ENCODE measurements around the gene TENM4.

TENM4 gene

DNA sequence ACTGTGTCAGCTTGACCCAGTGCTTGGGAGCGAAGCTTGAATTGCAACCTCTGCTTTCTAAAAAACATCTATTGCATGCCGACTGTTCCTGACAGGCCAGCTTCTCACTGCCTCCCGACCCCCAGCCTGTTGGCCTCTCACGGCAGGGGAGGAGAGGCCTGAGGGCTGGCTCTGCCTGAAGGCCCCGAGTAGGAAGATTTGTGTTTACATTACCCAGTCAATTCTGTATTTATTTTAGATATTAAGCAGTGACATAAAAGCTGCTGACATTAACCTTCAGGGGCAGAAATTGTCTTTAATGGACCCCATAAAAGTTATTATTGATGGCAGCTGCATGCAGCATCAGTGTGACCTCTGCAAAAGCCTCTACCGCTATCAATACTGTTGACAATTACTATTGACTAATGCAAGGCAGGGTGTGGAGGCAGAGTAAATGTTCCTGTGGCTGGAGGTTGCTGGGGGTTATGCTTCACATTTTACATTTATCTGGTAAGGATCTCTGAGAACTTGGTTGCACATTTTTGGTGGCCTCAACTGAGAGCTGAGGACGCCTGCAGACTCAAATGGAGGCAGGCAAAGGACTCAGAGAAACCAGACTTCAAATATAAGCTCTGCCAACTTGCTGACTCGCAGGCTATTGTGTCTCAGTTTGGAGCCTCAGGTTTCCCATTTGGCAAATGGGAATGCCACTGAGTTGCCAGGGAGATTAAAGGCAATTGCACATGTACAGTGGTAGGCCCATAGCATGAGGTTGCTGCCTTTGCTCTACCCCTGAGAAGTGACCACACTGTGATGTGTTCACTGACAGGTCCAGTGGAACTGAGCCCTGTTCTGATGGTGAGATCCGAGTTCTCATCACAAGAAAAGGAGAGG, 380.5 kb downstream of the TENM4 start:
- no peak for DNase-seq (ENCODE audit: low read depth in 2 of 2)

DNA sequence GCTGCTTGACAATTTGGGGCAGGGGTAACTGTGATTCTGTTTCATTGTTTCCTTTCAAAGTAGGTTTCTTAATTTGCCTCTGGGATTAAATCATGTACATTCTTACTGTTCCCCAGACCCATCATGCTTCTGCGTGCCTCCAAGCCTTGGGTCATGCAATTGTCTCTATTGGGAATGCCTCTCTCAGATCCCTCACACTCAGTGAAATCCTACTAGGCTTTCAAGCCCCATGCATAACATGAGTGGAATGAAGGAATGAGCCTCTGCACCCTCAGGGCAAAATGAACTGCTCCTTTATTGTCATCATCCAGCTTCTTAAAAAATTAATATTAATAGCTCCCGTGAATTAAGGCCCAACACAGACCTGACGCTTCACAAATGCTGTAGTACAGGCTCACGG, 381.7 kb downstream of the TENM4 start:
- DNase-seq (ENCODE audit: low read depth in 2 of 2): no peak

DNA sequence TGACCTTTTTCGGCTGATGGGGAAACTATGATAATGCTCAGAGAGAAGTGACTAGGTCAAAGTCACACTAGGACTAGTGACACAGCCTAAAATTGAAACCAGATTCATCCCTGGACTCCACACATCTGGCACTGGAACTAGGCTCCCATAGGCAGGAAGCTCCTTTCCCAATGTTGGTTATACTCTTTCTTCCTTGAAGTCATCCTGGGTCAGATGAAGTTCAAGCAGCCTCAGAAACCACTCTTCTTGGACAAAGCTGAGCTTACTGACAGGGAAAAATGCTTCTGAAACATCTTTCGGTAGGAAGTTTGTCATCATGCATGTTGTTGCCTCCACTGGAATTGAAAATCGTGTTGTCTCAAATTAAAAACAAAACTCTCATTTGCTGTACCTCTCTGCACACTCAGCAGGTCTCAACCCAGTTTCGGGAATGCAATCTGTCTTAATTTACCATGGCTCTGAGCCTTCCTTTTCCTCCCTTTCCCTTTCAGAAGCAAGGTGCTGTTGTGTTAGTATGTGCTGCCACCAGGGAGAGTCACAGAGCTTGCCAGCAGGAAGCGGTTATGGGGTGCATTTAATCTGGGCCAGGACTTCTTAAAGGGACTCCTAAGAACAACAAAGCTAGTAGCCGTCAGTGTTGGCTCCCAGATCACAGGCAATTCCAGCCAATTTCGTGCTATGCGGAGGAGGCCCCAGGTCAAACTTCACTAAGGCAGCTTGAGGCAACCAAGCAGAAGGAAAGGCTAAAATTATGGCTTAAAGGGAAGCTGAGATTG, 384.8 kb downstream of the TENM4 start:
- DNase-seq (ENCODE audit: low read depth in 2 of 2): no peak

DNA sequence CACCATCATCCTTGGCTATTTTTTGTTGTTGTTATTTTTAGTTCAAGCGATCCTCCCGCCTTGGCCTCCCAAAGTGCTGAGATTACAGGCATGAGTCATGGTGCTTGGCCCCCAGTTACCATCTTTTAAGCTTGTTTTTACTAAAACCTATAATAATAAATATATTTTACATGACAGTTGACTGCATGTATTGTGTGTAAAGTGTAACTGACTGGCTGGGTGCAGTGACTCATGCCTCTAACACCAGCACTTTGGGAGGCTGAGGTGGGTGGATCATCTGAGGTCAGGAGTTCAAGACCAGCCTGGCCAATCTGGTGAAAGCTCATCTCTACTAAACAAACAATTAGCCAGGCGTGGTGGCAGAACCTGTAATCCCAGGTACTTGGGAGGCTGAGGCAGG, 386.2 kb downstream of the TENM4 start:
- DNase-seq (ENCODE audit: low read depth in 2 of 2): no peak

DNA sequence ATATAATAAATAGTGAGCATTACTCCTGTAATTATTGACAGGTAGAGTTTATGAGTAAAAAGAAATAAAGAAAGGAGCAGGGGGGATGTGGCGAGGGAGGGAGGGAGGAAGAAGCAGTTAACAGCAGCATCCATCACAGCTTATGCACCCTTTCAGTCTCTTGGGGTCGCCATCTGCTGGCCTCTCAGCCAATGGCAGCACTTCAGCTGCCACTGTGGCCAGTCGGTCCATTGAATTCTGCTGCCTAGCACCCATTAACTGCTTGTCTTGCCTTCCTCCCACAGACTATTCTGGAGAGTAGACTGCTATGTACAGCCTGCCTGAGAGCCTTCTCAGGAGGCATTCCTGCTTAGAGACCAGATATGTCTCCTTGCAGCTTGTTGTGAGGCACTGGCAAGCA, 388.3 kb downstream of the TENM4 start:
- DNase-seq (ENCODE audit: low read depth in 2 of 2): no peak

DNA sequence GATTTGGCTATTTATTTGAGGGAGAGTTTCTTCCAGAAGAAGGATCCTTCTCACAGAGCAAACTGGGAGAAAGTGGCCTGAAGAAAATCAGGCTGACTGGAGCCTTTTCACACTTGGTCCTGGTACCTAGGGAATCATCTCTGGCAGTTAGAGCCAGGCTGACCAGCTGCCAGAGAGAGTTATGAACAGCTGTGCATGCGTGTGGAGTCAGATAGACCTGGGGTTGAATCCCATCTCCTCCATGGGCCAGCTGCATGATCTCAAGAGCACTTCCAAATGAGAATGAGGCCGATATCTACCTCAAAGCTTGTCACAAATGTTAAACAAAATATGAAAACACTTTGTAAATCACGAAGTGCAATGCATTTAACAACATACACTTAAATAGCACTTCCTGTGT, 390.0 kb downstream of the TENM4 start:
- no peak for DNase-seq (ENCODE audit: low read depth in 2 of 2)

DNA sequence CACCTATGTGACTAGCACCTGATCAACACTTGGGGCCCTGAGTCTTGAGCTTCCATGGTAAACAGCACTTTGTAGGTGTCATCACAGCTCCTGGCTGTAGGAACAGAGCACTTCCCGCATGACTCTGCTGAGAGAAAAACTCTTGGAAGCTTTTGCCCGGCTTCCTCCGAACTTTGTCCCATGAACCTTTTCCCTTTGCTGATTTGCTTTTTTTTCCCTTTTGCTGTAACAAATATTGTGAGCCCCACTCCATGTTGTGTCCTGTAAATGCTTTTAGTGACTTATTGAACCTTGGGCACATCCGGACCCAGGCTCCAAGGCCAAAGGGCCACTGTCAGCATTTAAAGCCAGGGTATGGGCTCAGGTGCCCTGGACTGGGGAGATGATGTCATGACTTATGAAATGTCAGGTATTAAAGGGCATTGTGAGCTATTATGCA, 391.1 kb downstream of the TENM4 start:
- no peak for DNase-seq (ENCODE audit: low read depth in 2 of 2)

DNA sequence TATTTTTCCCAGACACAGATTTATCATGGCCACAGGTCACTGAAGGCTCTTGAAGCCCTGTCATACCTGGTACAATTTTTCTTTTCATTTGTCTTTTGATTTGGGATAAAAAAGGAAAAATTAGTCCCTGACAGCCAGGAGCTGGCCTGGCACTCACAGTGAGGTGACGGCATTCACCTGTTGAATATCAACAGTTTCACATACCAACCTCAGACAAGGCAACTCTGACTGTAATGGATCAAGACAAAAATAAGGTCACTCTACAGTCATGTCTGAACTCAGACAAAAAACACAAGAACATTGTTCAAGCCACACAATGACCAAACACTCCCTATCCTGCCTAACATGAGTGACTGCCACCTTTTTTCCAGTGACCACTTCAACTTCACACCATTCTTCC, 392.9 kb downstream of the TENM4 start:
- no peak for DNase-seq (ENCODE audit: low read depth in 2 of 2)

DNA sequence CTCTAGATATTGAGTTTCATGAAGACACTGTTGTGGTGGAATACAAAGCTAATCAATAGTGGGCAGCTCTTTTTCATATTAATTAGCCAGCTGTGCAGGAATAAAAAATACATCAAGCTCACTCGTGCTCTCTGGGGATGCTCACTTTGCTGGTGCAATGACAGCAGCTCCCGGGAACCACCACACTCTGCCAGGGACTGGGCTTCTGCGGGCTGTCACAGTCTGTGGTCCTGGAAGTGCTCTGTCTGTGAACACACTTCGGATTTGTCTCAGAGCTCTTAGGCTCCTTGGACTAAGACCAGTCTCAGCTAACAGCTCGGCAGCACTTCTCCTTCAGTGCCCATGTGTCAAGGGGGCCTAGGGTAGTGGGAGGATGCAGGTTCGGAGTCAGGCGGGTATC, 393.5 kb downstream of the TENM4 start:
- DNase-seq (ENCODE audit: low read depth in 2 of 2): no peak

DNA sequence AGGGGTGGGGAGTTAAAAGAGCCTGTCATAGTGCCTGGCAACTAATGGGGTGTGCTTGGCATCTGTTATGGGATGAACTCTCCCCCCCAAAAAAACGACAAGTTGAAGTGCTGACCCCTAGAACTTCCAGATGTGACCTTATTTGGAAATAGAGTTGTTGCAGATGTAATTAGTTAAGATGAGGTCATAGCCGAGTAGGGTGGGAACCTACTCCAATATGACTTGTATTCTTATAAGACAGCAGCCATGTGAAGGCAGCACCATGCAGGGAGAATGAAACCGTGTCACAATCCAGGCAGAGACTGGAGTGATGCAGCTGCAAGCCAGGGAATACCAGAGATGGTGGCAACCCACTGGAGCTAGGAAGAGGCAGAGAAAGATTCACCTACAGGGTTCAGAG, 394.5 kb downstream of the TENM4 start:
- no peak for DNase-seq (ENCODE audit: low read depth in 2 of 2)

DNA sequence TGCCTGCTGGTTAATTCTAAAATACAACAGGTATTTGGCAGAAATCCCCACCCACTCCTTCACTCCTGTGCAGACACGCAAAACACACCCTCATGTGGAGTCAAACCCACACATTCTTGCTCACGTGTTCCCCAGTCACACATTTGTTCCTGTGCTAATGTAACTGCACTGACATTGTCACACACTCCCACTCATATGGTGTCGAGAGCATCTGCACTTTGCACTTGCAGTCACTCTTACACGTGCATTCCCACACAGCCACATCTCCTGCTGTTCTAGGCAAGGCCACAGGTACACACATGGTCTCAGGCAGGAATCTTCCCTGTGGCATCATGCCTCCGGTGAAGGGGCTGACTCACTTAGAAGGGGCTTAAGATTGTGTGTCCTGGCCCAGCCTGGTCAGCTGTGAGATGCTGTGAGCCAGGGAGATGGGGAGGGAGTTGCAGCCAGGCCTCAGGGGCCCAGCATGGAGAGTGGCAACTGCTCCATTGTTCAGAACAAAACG, 395.0 kb downstream of the TENM4 start:
- DNase-seq (ENCODE audit: low read depth in 2 of 2): no peak

DNA sequence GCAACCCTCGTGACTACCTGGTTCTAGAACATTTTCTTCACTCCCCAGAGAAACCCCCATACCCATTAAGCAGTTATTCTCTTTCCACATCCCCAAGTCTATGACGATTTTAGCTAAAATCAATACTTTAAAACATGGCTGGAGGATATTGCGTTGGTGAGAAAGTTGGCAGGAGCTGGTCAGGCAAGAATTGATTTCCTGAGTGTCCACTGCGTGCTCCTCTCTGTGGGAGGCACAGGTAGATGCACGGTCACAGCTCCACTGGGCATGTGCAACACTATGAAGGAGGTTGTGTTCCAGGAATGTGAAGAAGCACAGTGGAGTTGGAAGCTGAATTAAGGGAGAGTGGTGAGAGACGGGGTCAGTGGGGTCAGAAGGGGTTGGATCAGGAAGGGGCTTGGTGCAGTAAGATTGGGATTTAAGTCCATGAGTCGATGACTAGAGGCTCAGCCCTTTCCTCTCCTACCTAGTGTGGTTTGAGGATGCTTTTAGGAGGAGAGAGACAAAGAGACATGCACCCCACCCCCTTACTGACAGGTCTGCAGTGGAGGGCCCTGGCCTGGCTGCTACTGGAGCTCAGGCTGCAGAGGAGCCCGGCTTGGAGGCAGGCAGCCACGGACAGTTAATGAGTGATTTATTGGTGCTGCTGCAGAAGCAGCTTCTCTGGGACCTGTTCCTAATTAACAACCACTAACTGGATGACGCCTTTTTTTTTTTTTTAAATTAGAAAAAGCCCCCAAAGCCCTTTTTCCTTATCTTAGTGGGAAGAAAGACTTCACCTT, 395.6 kb downstream of the TENM4 start:
- DNase-seq (ENCODE audit: low read depth in 2 of 2): no peak

DNA sequence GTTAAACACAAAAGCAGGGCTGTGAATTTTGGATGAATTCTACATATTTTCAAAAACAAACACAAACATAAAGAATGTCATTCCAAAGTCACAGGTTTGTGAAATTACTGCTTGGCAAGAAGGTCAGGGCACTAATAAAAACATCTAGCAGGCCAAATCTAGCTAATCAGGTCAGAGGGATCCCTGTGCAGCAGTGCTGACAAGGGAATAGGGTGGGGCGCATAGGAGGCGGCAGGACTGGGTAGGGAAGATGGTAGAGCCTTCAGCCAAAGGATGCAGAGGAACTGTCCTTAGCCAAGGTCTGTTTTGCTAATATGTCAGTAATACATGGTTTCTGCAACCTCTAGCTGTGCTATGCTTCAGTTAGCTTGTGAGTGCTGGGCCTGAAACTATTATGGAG, 396.6 kb downstream of the TENM4 start:
- DNase-seq (ENCODE audit: low read depth in 2 of 2): no peak

DNA sequence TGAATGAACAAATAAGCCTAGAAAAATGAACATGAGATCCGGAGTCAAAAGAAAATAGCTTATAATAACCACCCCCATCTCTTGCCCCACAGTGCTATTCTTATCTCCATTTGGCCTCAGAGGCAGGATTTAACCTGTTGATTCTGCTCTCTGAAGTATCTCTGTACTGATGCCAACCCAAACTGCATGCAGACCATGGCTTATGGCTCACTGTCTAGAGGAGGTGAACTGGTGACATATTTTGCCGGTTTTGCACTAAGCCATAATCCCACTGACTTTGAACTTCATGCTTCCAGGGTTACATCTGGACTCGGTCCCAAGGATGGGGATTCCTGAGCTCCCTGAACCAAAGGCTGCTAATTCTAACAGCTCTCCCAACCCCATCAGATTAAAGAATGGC, 397.1 kb downstream of the TENM4 start:
- no peak for DNase-seq (ENCODE audit: low read depth in 2 of 2)

DNA sequence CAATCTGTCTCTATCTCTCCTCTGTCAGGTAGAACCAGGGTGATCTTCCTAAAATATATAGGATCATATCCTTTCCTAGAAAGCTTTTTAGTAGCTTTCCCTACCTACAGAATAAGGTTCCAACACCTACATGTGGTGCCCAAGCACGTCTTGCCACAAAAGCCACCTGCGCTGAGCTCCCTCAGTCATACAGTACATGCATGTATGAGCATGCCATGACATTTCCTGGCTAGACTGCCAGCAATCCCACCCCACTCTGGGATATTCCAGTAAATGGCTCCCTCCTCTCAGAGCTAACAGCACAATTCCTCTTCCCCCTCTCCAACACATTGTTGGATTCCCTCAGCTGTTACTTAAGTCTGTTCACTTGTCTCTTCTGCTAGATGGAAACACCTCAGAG, 398.0 kb downstream of the TENM4 start:
- no peak for DNase-seq (ENCODE audit: low read depth in 2 of 2)

DNA sequence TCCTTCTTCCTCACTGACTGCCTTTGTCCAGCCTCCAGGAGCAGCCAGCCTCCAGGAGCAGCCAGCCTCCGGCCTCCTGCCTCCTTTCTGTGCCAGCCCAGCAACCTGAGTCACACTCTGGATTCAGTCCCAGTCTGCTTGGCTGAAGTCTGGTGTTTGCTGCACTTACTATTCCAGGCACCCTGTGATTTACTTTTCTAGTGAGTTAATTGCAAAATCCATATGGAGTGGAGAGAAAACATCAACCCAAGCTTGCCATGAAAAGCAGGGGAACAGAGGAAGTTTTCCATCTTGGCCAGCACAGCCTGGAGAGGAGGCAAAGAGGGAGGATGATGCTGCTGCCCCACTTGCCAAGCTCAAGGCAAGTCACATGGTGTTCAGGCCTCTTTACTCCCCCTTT, 400.5 kb downstream of the TENM4 start:
- DNase-seq (ENCODE audit: low read depth in 2 of 2): no peak

DNA sequence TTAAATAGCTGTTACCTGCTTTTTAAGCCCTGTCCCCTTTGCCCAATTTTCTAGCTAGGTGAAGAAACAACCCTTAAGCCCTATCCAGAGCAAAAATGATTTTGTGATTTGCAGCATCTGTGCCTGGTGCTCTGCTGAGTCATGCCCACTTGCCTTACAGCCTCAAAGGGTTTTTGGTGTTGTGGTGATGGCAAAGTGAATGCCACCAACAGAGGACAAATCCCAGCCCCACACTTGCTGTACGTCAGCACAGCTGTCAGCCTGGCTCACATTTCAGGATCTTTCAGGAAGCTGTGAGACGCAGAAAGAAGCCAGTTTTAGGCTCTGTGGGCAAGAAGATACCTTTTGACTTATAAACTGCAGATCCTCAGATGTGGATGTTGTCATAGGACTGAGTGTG, 401.7 kb downstream of the TENM4 start:
- DNase-seq (ENCODE audit: low read depth in 2 of 2): no peak

DNA sequence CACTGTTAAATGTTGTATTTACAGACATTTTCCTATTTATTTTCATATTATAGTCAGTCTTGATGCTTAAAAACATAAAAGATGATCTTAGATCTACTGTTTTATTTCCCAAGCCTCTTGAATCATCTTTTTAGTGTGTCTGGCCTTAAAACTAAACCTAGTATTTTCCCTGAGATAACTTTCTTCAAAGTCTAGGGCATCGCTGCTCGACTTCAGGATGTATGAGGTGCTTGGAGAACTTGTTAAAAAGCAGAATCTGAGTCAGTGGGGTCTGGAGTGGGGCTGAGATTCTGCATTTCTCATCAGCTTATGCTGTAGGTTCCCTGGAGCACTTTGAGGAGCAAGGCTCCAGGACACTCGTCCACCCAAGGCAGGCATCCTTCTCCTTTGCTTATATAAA, 404.9 kb downstream of the TENM4 start:
- no peak for DNase-seq (ENCODE audit: low read depth in 2 of 2)

DNA sequence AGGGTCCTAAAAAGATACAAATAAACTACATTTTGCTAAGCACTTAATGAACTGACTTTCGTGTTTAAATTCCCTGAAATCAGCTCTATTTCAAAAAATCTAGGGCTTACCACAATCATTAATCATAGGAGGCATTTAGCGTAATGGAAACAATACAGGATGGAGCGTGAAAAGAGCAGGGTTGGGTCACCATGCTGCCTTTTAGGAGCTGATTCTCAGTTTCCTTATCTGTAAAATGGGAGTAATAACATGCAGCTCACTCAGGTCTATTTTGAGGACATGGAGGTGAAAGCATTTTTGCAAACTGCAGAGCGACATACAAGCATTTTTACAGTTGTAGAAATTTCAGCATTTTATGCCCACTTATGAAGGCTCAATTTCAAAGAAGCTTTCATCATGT, 407.0 kb downstream of the TENM4 start:
- no peak for DNase-seq (ENCODE audit: low read depth in 2 of 2)

DNA sequence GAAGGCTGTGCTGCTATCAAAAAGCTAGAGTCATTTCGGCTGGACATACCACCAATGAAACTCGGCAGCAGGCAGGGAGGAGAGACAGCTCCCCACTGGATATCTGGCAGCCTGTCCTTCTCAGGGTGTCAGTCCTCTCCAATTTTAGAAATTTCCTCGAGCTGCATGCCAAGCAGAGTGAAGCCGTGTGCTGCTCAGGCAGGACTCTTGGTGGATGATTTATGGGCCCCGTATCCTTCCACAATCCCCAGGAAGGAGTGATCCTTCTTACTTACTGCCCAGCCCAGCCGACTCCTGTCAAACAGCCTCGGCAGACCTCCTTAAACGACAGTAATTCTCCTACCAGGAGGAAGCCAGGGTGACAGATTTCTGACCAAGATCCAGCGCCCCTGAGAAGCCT, 410.4 kb downstream of the TENM4 start:
- DNase-seq (ENCODE audit: low read depth in 2 of 2): no peak

DNA sequence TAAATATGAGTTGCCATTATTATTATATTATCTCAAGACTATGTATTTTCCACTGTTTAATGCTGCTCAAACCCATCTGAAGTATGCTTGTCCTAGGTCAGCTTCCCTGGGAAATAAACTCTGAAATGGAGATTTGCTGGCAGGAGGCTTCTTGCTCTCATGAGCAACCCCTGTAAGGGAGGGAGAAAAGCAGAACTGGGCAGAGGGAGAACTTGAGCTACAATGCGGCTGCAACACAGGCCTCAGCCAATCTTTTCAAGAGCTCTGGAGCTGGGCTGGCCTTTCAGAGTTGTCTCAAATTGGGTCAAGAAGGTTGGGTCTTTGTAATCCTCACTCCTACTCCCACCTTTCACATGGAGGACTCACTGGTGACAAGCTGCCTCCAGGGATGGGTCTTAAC, 412.6 kb downstream of the TENM4 start:
- DNase-seq (ENCODE audit: low read depth in 2 of 2): no peak

DNA sequence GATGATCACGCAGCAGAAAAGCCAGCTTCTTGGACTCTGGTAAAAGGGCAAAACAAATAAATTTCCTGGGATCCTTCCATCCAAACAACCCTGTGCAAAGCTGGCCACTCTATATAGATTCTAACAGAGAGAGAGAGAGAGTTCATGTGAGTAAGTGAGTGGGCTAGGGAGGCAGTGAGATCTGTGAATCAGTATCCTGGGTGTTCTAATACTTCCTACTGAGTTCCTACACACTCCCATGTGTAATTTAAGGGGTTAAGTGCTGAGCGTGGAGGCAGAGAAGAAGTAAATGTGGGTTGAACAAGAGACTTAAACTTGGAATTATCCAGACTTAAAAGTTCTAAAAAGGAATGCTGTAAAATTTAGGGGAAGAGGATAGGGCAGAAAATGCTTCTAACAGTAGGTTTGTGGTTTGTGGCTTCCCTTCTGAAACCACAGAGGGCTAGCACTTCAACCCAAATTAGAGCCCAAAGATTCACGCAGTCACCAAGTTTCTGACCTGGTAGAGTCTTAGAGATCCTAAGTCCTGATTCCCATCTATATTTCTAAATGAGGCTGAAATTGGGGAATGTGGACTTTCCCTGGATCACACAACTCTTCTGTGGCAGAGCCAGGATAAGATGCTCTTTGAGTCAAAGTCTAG, 413.9 kb downstream of the TENM4 start:
- DNase-seq (ENCODE audit: low read depth in 2 of 2): no peak

Data from activated CD8-positive, alpha-beta memory T cell treated with anti-CD3 and anti-CD28 coated beads for 4 hours (primary cell).